SH-SY5Y (cell line): ENCODE data around the gene SLC12A7.

Source experiments
- GATA2 ChIP-seq: IDR thresholded peaks from 2 replicates; pipeline ENCODE4 v1.6.1; 2011; ENCODE audit warnings: mild to moderate bottlenecking, low read depth, low read length
- GATA3 ChIP-seq: IDR thresholded peaks from 2 replicates; pipeline ENCODE4 v1.6.1; 2011; ENCODE audit warnings: low read depth, mild to moderate bottlenecking, low read length, moderate library complexity

- TF ChIP-seq GATA3 = no peak
- TF ChIP-seq GATA2 = no peak
These were observed 48.0 kb downstream of the SLC12A7 start for GRCh38 chr5:1063661-1064382.
